Bronchial epithelial cell (primary cell): ENCODE data around the gene FAM3A. TPM values are rescaled to one million over a fixed set of nuclear protein-coding genes. Genes with fewer than 3 reads are reported as not detected.
"Not testable (repeated sequence)": the region's sequence is repeated elsewhere in the genome, so short reads cannot be mapped to it uniquely, and the experiment has no call there.

Source experiments
- DNase-seq: peaks from one replicate; pipeline ENCODE4 v3.0.0-alpha.2; 2010; ENCODE audit warnings: low read depth
- FAIRE-seq: peaks from 2 replicates; lab custom pipeline; 2011; peaks lifted over from hg19 to GRCh38; lab: Jason Lieb, UNC
- H3K27me3 ChIP-seq: 2 replicates; pipeline ENCODE4 v1.5.1; 2011; ENCODE audit warnings: low read length; ENCODE audit not compliant: control insufficient read depth, insufficient read depth
- H3K36me3 ChIP-seq: 2 replicates; pipeline ENCODE4 v1.5.1; 2011; ENCODE audit warnings: low read length; ENCODE audit not compliant: control insufficient read depth, insufficient read depth
- H3K4me3 ChIP-seq: 2 replicates; pipeline ENCODE4 v1.5.1; 2011; ENCODE audit warnings: mild to moderate bottlenecking, low read depth, low read length, control low read depth
- total RNA-seq: library from RNA; depleted of rRNA; stranded (reverse); fragments of >200 nt; gene quantifications from 2 replicates; pipeline ENCODE4 v1.2.1, GENCODE V29; 2014
- TF ChIP-seq, protein P1 (sequence below): IDR thresholded peaks from 2 replicates; pipeline ENCODE4 v1.5.1; 2011; ENCODE audit warnings: mild to moderate bottlenecking, moderate library complexity, low read length, control low read depth, inconsistent platforms; ENCODE audit not compliant: insufficient read depth, severe bottlenecking

The FAM3A gene
- total RNA-seq, 1 donor from 2014 or later: 33.2 TPM

- TF ChIP-seq, protein P1, sequence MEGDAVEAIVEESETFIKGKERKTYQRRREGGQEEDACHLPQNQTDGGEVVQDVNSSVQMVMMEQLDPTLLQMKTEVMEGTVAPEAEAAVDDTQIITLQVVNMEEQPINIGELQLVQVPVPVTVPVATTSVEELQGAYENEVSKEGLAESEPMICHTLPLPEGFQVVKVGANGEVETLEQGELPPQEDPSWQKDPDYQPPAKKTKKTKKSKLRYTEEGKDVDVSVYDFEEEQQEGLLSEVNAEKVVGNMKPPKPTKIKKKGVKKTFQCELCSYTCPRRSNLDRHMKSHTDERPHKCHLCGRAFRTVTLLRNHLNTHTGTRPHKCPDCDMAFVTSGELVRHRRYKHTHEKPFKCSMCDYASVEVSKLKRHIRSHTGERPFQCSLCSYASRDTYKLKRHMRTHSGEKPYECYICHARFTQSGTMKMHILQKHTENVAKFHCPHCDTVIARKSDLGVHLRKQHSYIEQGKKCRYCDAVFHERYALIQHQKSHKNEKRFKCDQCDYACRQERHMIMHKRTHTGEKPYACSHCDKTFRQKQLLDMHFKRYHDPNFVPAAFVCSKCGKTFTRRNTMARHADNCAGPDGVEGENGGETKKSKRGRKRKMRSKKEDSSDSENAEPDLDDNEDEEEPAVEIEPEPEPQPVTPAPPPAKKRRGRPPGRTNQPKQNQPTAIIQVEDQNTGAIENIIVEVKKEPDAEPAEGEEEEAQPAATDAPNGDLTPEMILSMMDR: no peak
- FAIRE-seq (no peak), DNase-seq (no peak)
- Histone ChIP-seq H3K4me3 (no peak overlapping the region), H3K27me3 (no peaks in the 10 kb centered on the region), H3K36me3 (no peaks in the 10 kb centered on the region)
Measured at GRCh38 chrX:154502098-154502497, 13.9 kb downstream of the FAM3A start.

DNA sequence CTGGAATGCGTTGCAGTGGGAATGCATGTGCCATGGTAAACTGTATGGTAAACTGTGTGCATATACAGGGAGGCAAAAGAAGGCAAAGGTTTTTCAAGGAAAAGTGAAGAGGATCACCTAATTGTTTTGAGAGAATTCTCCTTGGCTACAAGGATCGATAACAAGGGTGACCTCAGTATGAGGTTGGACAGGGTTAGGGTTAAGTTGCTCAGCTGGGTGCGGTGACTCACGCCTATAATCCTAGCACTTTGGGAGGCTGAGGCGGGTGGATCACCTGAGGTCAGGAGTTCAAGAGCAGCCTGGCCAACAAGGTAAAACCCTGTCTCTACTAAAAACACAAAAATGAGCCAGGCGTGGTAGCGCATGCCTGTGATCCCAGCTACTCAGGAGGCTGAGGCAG lies 14.6 kb downstream of the FAM3A start:
- not testable (repeated sequence) for DNase-seq, FAIRE-seq, H3K27me3 ChIP-seq, H3K4me3 ChIP-seq, H3K36me3 ChIP-seq

- not testable (repeated sequence) for H3K27me3 ChIP-seq, FAIRE-seq, H3K4me3 ChIP-seq, H3K36me3 ChIP-seq, DNase-seq
Measured at GRCh38 chrX:154496591-154497137, 19.4 kb downstream of the FAM3A start.

- TF ChIP-seq, protein P1: no peak
- no peak for FAIRE-seq
- no peak overlapping the region for H3K4me3 ChIP-seq
- H3K36me3 ChIP-seq: no peaks in the 10 kb centered on the region
- no peak for DNase-seq
- no peaks in the 10 kb centered on the region for H3K27me3 ChIP-seq
Measured at GRCh38 chrX:154495472-154495922, 20.5 kb downstream of the FAM3A start.

GRCh38 chrX:154494715-154495114 lies 21.3 kb downstream of the FAM3A start:
- TF ChIP-seq, protein P1: no peak
- FAIRE-seq: no peak
- H3K4me3 ChIP-seq: no peak overlapping the region
- no peak for DNase-seq
- no peaks in the 10 kb centered on the region for H3K36me3 ChIP-seq
- H3K27me3 ChIP-seq: no peaks in the 10 kb centered on the region

GRCh38 chrX:154490414-154491083 lies 25.5 kb downstream of the FAM3A start, which contains the start of gene SLC10A3:
Gene SLC10A3 (minus strand): TSS chrX:154490629. CDS start chrX:154488940, 1,689 bp downstream.
- TF ChIP-seq, protein P1: no peak
- Histone ChIP-seq H3K4me3 (peak within 1 kb of the TSS; percentile 55), H3K36me3 (peaks cover 3% of the 10 kb centered on the region), H3K27me3 (no peaks in the 10 kb centered on the region)
- DNase-seq (peak; percentile 84), FAIRE-seq (no peak)
